ENCODE results near the gene MTAP.

DNA sequence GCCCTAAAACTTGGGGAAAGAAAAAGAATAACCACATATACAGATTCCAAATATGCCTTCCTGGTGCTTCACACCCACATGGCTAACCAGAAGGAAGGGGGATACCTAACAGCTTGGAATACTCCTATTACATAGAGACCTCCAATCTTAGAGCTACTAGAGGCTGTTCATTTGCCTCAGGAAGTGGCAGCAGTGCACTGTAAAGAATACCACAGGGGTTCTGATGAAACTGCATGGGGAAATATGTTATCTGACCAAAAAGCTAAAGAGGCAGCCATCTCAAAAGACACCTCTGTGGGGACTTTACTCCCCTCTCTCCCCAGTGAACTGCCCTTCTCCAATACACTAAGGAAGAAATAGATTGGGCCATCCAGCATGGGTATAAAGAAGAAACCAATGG is 125.3 kb downstream of the MTAP start:
- no peak for TF ChIP-seq EZH2 (IDR thresholded peaks at IDR 0.05; ENCODE audit: low read depth)
- TF ChIP-seq, protein P1, sequence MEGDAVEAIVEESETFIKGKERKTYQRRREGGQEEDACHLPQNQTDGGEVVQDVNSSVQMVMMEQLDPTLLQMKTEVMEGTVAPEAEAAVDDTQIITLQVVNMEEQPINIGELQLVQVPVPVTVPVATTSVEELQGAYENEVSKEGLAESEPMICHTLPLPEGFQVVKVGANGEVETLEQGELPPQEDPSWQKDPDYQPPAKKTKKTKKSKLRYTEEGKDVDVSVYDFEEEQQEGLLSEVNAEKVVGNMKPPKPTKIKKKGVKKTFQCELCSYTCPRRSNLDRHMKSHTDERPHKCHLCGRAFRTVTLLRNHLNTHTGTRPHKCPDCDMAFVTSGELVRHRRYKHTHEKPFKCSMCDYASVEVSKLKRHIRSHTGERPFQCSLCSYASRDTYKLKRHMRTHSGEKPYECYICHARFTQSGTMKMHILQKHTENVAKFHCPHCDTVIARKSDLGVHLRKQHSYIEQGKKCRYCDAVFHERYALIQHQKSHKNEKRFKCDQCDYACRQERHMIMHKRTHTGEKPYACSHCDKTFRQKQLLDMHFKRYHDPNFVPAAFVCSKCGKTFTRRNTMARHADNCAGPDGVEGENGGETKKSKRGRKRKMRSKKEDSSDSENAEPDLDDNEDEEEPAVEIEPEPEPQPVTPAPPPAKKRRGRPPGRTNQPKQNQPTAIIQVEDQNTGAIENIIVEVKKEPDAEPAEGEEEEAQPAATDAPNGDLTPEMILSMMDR (conservative IDR thresholded peaks at IDR 0.05): no peak
